CD4-positive, alpha-beta memory T cell (primary cell): Measurements from ENCODE around the gene CRYGB. TPM values are rescaled to one million over a fixed set of nuclear protein-coding genes. Genes with fewer than 3 reads are reported as not detected.
A peak's percentile ranks its signal among the peaks of the same experiment; 100 is the strongest.
"Not testable (repeated sequence)": the region's sequence is repeated elsewhere in the genome, so short reads cannot be mapped to it uniquely, and the experiment has no call there.

ENCODE experiments used
- CTCF ChIA-PET: fragments of 350-600 bp; sonication (Branson Sonifier 250); formaldehyde crosslinking; loops from one replicate; lab custom pipeline; 2021; ENCODE audit warnings: inconsistent platforms; ENCODE audit not compliant: partially characterized antibody; lab: Charles Lee
- POLR2A ChIA-PET: fragments of 350-600 bp; sonication (Branson Sonifier 250); formaldehyde crosslinking; loops from one replicate; lab custom pipeline; 2021; ENCODE audit not compliant: partially characterized antibody; lab: Charles Lee
- DNase-seq, 5 donors: peaks; one replicate each; pipeline versions ENCODE4 v3.0.0 to v3.0.0-alpha.2; 2020 to 2022; ENCODE audit warnings: mixed read lengths in 1 of 5
- H3K27ac ChIP-seq: one replicate; pipeline ENCODE4 v1.7.0; 2013; ENCODE audit warnings: low read depth, low read length
- H3K27me3 ChIP-seq: 2 replicates; pipeline ENCODE4 v1.7.0; 2013; ENCODE audit warnings: mild to moderate bottlenecking, low read length, moderate library complexity; ENCODE audit not compliant: insufficient read depth
- H3K36me3 ChIP-seq: 2 replicates; pipeline ENCODE4 v1.7.0; 2013; ENCODE audit warnings: mild to moderate bottlenecking, low read length, moderate library complexity; ENCODE audit not compliant: insufficient read depth
- H3K4me1 ChIP-seq: 2 replicates; pipeline ENCODE4 v1.7.0; 2013; ENCODE audit warnings: mild to moderate bottlenecking, low read length, moderate library complexity; ENCODE audit not compliant: insufficient read depth
- H3K4me3 ChIP-seq, 2 donors: one replicate each; pipeline ENCODE4 v1.7.0; 2013; ENCODE audit warnings: low read length in 2 of 2, mild to moderate bottlenecking in 1 of 2
- H3K9me3 ChIP-seq, 2 donors: one replicate each; pipeline ENCODE4 v1.7.0; 2013; ENCODE audit warnings: low read length in 2 of 2, control low read depth in 1 of 2; ENCODE audit not compliant: control insufficient read depth in 1 of 2
- H3K27ac Mint-ChIP-seq, 7 donors: one replicate each; pipeline ENCODE4 v1.8.0; 2020 to 2021; ENCODE audit warnings: mixed read lengths in 7 of 7, mild to moderate bottlenecking in 6 of 7, inconsistent platforms in 3 of 7, moderate library complexity in 3 of 7
- H3K27me3 Mint-ChIP-seq, 2 donors: one replicate each; pipeline ENCODE4 v1.8.0; 2020 to 2021; ENCODE audit warnings: mixed read lengths in 2 of 2
- H3K36me3 Mint-ChIP-seq, 2 donors: one replicate each; pipeline ENCODE4 v1.8.0; 2020 to 2021; ENCODE audit warnings: mixed read lengths in 2 of 2, inconsistent platforms in 1 of 2, mild to moderate bottlenecking in 1 of 2
- H3K4me1 Mint-ChIP-seq, 4 donors: one replicate each; pipeline ENCODE4 v1.8.0; 2020 to 2021; ENCODE audit warnings: mixed read lengths in 4 of 4, mild to moderate bottlenecking in 1 of 4
- H3K4me3 Mint-ChIP-seq, 8 donors: one replicate each; pipeline ENCODE4 v1.8.0; 2020 to 2021; ENCODE audit warnings: mixed read lengths in 8 of 8, mild to moderate bottlenecking in 7 of 8, moderate library complexity in 6 of 8, inconsistent platforms in 3 of 8
- H3K9me3 Mint-ChIP-seq, 8 donors: one replicate each; pipeline ENCODE4 v1.8.0; 2020 to 2021; ENCODE audit warnings: mixed read lengths in 8 of 8, mild to moderate bottlenecking in 5 of 8, inconsistent platforms in 3 of 8, moderate library complexity in 1 of 8
- intact Hi-C: fragments of 100-400 bp; cut with micrococcal nuclease; formaldehyde crosslinking; loops from one replicate; pipeline ENCODE4 v1.15.1; 2023
- polyA plus RNA-seq, 2 donors: library from polyadenylated mRNA; unstranded; fragments of 300-500 nt; fragmentation: Illumina TruSeq; gene quantifications; one replicate each; pipeline ENCODE4 v1.2.3, GENCODE V29; 2021
- total RNA-seq, 2 experiments: library from RNA; stranded (reverse); gene quantifications; one replicate each; pipeline ENCODE4 v1.2.3, GENCODE V29; 2021

Gene CRYGB
- total and polyA plus RNA-seq, 4 experiments from 2014 or later, result not detected

DNA sequence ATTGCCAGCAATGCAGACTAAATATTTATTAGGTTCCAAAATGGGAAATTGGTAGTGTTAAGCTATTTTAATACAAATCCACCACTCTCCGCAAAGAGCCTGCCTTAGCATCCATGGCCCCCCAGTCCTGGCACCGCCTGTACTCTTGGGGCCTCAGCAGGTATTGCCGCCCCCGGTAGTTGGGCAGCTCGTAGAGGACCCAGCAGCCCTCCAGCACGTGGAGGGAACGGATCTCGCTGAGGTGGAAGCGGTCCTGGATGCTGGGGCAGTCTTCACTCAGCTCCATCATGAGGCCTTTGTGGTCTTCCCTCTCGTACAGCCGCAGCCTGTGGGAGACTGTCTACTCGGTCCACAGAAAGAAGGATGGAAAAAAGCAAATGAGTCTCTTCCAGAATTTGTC, 17.8 kb downstream of the CRYGB start:
- DNase-seq, result no peak
- H3K4me1 Mint-ChIP-seq, result peaks cover 6 to 16% (median 8%) of the 10 kb centered on the region in 4 donors

DNA sequence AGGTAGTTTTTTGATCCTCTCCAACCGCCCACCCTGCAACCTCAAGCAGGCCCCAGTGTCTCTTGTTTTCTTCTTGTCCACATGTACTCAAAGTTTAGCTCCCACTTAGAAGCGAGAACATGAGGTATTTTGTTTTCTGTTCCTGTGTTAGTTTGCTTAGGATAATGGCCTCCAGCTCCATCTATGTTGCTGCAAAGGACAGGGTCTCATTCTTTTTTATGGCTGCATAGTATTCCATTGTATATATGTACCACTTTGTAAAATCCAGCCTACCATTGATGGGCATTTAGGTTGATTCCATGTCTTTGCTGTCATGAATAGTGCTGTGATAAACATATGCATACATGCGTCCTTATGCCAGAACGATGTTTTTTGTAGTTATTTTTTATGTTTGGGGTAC, 18.9 kb downstream of the CRYGB start:
- Mint-ChIP-seq H3K4me3 (no peak overlapping the region), H3K4me1 (peaks cover 6 to 16% (median 8%) of the 10 kb centered on the region in 4 donors), H3K27ac (no peak overlapping the region), H3K36me3 (no peaks in the 10 kb centered on the region), H3K9me3 (peaks cover 0 to 4% (median 0%) of the 10 kb centered on the region in 8 donors), H3K27me3 (peaks cover 23 to 27% of the 10 kb centered on the region in 2 donors)
- DNase-seq, result no peak
- POLR2A ChIA-PET, result no interaction called here
- CTCF ChIA-PET, result no interaction called here
- H3K4me3 ChIP-seq, result no peak overlapping the region
- H3K4me1 ChIP-seq, result no peaks in the 10 kb centered on the region
- H3K36me3 ChIP-seq, result no peaks in the 10 kb centered on the region
- intact Hi-C loops, result no loop called here
- H3K27me3 ChIP-seq, result peaks cover 5% of the 10 kb centered on the region
- no peak overlapping the region for H3K27ac ChIP-seq
- no peaks in the 10 kb centered on the region for H3K9me3 ChIP-seq

More for the DNA sequence above, 17.8 kb downstream of the CRYGB start:
- Histone ChIP-seq H3K36me3 (no peaks in the 10 kb centered on the region), H3K27ac (no peak overlapping the region), H3K4me1 (no peaks in the 10 kb centered on the region), H3K4me3 (no peak overlapping the region), H3K27me3 (peaks cover 5% of the 10 kb centered on the region), H3K9me3 (no peaks in the 10 kb centered on the region)
- Mint-ChIP-seq H3K4me3 (no peak overlapping the region), H3K27me3 (peaks cover 23 to 27% of the 10 kb centered on the region in 2 donors), H3K9me3 (peaks cover 0 to 4% (median 0%) of the 10 kb centered on the region in 8 donors), H3K27ac (no peak overlapping the region), H3K36me3 (no peaks in the 10 kb centered on the region)
- ChIA-PET POLR2A (no interaction called here), CTCF (no interaction called here)
- intact Hi-C loops, result no loop called here

DNA sequence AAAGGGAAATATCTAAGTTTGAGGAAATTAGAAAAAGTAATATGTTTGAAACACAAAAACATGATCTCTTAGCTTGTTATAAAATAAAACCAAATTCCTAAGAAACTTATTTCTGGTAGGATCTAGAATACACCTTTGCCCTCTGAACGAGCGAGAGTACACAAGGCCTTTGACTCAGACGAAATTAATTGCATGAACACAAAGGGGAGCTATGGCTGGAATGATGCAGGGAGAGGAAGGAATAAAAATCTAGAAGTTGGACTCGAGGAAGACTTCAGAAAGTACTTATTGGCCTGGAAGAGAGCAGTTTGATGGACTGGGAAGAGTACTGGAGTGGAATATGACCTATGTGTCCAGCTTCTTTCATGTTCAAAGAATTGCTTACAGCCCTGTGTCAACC, 20.7 kb downstream of the CRYGB start:
- H3K27ac ChIP-seq, result no peak overlapping the region
- peaks cover 5% of the 10 kb centered on the region for H3K27me3 ChIP-seq
- POLR2A ChIA-PET, result no interaction called here
- no peak for DNase-seq
- no peaks in the 10 kb centered on the region for H3K4me1 ChIP-seq
- Mint-ChIP-seq H3K9me3 (peaks cover 0 to 4% (median 0%) of the 10 kb centered on the region in 8 donors), H3K27ac (no peak overlapping the region), H3K4me1 (peaks cover 6 to 16% (median 8%) of the 10 kb centered on the region in 4 donors), H3K4me3 (no peak overlapping the region), H3K27me3 (peaks cover 25 to 30% of the 10 kb centered on the region in 2 donors), H3K36me3 (no peaks in the 10 kb centered on the region)
- intact Hi-C loops, result no loop called here
- H3K4me3 ChIP-seq, result no peak overlapping the region
- CTCF ChIA-PET, result no interaction called here
- H3K36me3 ChIP-seq, result no peaks in the 10 kb centered on the region
- no peaks in the 10 kb centered on the region for H3K9me3 ChIP-seq

DNA sequence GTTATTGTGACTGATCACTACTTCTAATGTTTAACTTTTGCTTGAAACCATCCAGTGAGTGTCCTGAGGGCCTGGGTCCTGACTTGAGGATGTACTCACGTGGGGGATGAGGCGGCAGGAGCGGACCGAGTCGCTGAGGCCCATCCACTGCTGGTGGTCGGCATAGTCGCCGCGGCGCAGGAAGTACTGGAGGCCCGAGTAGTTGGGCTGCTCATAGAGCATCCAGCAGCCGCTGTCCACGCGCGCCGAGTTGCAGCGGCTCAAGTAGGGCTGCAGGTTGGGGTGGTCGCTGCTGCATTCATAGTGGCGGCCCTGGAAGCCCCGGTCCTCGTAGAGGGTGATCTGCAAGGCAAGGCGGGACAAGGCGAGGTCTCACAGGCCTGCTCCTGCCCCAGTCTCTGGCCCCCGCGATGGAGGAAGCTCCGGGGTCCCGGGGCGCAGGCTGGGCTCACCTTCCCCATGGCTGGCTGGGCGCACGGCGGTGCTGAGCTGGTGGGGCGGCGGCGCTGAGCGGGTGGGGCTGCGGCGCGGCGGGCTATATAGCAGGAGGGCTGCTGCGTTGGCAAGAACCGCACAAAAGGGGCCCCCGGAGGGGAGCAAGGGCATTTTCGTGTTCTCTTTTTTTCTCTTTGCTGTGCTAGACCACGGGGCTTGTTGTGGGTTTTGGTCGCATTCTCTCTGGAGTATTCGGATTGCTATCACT, 21.8 kb downstream of the CRYGB start, which contains the start of gene CRYGD:
Gene CRYGD (minus strand): TSS at position 512 of the 703 bp plus-strand sequence. CDS start 51 bp downstream, at position 461.
- Mint-ChIP-seq H3K4me3 (peak within 1 kb of the TSS in 5 of 8 donors; percentile 35 to 74 (median 53)), H3K27me3 (peaks cover 28 to 29% of the 10 kb centered on the region in 2 donors)
- CTCF ChIA-PET, result not testable (repeated sequence)

DNA sequence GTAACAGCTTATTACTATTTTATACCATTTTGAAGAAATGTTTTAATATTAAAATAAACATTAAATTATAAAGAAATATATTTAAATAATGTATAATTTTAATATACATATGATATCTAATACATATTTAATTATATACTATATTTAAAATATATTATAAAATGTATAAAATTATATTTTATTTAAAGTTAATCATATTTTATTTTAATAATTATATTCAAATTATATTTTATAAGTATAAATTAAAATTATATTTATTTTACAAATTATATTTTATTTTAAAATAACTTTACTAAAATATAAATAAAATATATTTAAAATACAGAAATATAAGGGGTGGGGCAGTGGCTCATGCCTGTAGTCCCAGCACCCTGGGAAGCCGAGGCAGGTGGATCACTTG, 23.7 kb downstream of the CRYGB start:
- Mint-ChIP-seq H3K4me3 (no peak overlapping the region), H3K4me1 (peaks cover 6 to 16% (median 8%) of the 10 kb centered on the region in 4 donors), H3K27ac (no peak overlapping the region), H3K9me3 (peaks cover 0 to 2% (median 0%) of the 10 kb centered on the region in 8 donors), H3K36me3 (no peaks in the 10 kb centered on the region), H3K27me3 (peaks cover 20 to 27% of the 10 kb centered on the region in 2 donors)
- intact Hi-C loops, result no loop called here
- Histone ChIP-seq H3K36me3 (no peaks in the 10 kb centered on the region), H3K27me3 (peaks cover 5% of the 10 kb centered on the region), H3K9me3 (no peaks in the 10 kb centered on the region), H3K4me3 (no peak overlapping the region), H3K4me1 (no peaks in the 10 kb centered on the region), H3K27ac (no peak overlapping the region)
- DNase-seq, result no peak
- ChIA-PET POLR2A (no interaction called here), CTCF (no interaction called here)

More for the DNA sequence above, 21.8 kb downstream of the CRYGB start, which contains the start of gene CRYGD:
- H3K4me1 ChIP-seq, intact Hi-C loops, POLR2A ChIA-PET, H3K27ac ChIP-seq, H3K27ac Mint-ChIP-seq, H3K36me3 Mint-ChIP-seq, H3K9me3 ChIP-seq, H3K36me3 ChIP-seq, H3K9me3 Mint-ChIP-seq, H3K27me3 ChIP-seq, H3K4me3 ChIP-seq, DNase-seq: not testable (repeated sequence)
- H3K4me1 Mint-ChIP-seq, result peaks cover 6 to 16% (median 8%) of the 10 kb centered on the region in 4 donors

DNA sequence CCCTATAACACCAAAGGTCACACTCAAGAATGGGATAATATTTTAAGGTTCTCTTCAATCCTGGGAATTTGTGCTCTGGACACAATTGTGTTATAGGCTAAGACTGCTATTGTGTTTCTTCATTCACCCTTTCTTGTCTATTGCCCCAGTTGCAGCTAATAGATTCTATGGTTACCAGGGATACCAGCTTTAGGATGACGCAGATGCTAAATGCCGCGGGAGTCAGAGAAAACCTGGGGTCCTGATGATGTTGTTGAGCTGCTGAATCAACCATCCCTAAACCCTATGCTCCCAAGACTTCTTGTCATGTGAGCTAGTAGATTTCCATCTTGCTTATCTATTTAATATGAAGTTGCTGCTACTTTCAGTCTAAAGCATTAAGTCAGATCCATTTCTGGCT, 27.0 kb downstream of the CRYGB start:
- no peaks in the 10 kb centered on the region for H3K9me3 Mint-ChIP-seq
- no peaks in the 10 kb centered on the region for H3K4me1 ChIP-seq
- H3K36me3 ChIP-seq, result no peaks in the 10 kb centered on the region
- H3K27me3 Mint-ChIP-seq, result peaks cover 6 to 10% of the 10 kb centered on the region in 2 donors
- H3K36me3 Mint-ChIP-seq, result no peaks in the 10 kb centered on the region
- H3K27ac Mint-ChIP-seq, result no peak overlapping the region
- no peak overlapping the region for H3K4me3 ChIP-seq
- peaks cover 4% of the 10 kb centered on the region for H3K27me3 ChIP-seq
- H3K27ac ChIP-seq, result no peak overlapping the region
- CTCF ChIA-PET, result no interaction called here
- no peak for DNase-seq
- no peaks in the 10 kb centered on the region for H3K9me3 ChIP-seq
- POLR2A ChIA-PET, result no interaction called here
- no peak overlapping the region for H3K4me3 Mint-ChIP-seq
- intact Hi-C loops, result no loop called here
- peaks cover 1 to 4% (median 3%) of the 10 kb centered on the region in 4 donors for H3K4me1 Mint-ChIP-seq

DNA sequence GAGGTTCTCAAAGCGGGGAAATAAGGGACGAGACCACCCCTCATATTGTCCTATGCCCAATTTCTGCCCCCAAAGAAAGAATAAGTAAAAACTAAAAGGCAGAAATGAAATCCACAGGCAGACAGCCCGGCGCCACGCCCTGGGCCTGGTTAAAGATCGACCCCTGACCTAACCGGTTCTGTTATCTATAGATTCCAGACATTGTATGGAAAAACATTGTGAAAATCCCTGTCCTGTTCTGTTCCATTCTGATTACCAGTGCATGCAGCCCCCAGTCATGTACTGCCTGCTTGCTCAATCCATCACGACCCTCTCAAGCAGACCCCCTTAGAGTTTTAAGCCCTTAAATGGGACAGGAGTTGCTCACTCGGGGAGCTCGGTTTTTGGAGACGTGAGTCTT, 28.6 kb downstream of the CRYGB start:
- H3K4me1 ChIP-seq, H3K27ac ChIP-seq, H3K27ac Mint-ChIP-seq, CTCF ChIA-PET, intact Hi-C loops, H3K27me3 Mint-ChIP-seq, DNase-seq, H3K9me3 ChIP-seq, H3K9me3 Mint-ChIP-seq, H3K4me3 Mint-ChIP-seq, H3K27me3 ChIP-seq, H3K36me3 ChIP-seq, H3K4me3 ChIP-seq, H3K36me3 Mint-ChIP-seq, H3K4me1 Mint-ChIP-seq, POLR2A ChIA-PET: not testable (repeated sequence)
